HG03060 (cell line): ENCODE data around the gene PBXIP1.
"Not testable (repeated sequence)": the region's sequence is repeated elsewhere in the genome, so short reads cannot be mapped to it uniquely, and the experiment has no call there.

Experiments
- ATAC-seq: cut with Tn5 transposase; IDR thresholded peaks from one replicate; pipeline ENCODE4 v1.9.1; 2021; ENCODE audit warnings: low read depth, moderate number of reproducible peaks; ENCODE audit not compliant: unreplicated experiment

Gene PBXIP1

GRCh38 chr1:154940213-154940560 lies 15.7 kb downstream of the PBXIP1 start:
- no peak for ATAC-seq

DNA sequence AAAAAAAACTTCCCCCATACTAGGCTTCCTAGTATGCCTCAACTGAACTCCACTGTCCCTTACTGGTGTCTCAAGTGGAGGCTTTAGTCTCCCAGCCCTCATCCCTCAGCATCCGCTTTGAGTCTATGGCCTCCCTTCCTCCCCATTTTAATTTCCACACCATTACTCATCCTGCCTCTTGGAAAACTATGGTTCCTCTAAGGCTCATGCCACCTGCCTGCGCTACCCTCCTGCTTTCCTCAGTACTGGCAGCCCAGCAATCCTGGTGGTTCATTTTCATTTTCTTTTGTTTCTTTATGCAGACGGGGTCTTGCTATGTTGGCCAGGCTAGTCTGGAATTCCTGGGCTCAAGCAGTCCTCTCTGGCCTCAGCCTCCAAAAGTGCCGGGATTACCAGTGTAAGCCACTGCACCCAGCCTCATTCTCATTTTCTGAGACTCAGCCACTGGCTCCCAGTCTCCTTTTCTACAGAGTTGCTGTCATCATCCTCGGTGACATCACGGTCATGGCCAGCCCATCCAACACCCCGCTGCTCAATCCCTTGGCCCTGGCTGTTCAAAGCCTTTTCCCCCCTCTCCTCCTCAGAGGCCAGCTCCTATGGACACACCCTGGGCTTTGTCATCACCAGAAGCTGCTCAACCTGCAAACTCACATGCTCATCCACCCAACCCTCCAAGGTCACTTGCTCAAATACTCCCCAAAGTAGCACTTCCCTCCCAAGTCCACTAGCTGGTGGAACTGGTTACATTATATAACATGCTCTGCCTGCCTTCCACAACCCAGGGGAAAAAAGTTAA lies 17.1 kb downstream of the PBXIP1 start:
- ATAC-seq: no peak

- no peak for ATAC-seq
Observed at GRCh38 chr1:154937988-154938386, 17.9 kb downstream of the PBXIP1 start.

DNA sequence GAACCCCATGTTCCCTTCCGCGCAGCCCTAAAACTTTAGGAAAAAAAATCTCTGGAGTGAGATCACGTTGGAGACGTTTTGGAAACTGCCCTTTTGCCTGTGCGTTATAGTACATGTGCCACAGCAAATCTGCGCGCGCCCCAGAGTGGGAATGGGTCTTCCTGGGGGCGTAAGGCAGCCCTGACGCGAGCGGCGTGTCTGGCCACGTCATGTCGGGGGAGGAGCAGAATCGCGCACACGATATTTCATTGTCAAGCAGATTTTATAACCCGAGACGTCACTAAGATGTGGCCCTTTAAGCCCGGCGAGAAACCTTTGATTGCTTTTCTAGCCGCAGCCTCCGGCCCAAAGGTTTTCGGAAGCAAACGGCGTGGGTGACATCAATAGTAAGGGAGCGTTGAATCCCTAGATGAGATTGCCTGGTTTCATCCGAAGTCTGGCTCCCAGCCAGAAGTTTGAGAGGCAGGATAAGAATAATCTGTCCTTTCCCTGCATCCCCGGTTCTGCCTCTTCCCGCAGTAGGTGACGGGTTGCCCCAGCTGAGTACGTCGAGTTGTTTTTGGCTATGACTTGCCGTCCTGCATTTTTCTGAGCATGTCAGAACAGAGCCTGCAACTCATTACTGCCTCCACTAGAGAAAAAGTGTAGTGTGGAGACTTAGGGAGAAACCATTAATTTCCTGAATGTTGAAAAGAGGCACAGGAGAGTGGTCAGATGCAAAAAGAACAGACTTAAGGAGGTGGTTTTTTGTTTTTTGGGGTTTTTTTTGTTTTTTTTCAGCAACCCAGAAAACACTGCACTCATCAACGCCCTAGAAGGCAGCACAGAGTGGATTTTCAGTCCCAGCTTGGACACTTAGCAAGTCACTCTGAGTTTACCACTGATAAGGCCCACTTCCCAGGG lies 18.6 kb downstream of the PBXIP1 start:
- peak; percentile 30 for ATAC-seq

DNA sequence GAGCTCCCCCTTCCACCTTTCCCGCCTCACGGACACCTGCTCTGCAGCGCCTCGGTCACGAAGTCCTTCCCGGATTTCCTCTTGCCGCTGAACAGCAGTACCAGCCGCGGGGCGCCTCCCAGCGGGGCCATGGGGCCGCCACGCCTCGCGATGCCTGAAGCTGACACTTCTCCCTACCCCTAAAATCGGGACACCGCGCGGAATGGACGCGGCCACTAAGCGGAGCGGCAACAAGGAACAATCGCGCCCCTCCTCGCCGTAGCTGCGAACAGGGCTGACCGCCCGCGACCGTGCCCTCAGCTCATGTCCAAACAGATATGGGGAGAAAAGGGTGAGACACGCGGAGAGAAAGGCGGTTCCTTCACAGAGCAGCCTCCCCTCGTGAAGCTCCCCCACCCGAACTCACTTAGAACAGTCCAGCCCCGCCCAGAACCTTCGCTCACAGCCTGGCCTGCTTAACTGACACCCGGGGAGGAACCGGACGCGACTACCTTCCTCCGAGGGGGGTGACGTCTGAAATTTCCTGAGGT lies 19.3 kb downstream of the PBXIP1 start, which contains the start of gene PMVK:
Gene PMVK, minus strand, starts transcription at position 165 of the 530 bp plus-strand sequence. Its CDS starts 34 bp downstream, at position 131.
- peak; percentile 40 for ATAC-seq

GRCh38 chr1:154935749-154936554 lies 19.9 kb downstream of the PBXIP1 start:
- no peak for ATAC-seq

DNA sequence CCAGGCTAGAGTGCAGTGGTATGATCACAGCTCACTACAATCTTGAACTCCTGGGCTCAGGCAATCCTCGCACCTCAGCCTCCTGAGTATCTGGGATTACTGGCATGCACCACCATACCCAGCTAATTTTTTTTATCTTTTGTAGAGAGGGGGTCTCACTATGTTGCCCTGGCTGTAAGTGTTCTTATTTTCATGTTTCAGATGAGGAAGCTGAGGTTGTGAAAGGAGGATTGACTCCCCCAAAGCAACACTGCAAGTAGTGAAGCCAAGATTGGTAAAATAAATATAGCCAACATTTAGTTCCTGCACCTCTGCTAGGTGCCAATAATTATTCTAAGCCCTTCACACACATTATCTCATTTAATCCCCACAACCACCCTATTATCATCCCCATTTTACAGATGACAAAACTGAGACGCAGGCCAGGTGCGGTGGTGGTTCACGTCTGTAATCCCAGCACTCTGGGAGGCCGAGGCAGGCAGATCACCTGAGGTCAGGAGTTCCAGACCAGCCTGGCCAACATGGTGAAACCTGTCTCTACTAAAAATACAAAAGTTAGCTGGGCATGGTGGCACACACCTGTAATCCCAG lies 21.4 kb downstream of the PBXIP1 start:
- no peak for ATAC-seq

DNA sequence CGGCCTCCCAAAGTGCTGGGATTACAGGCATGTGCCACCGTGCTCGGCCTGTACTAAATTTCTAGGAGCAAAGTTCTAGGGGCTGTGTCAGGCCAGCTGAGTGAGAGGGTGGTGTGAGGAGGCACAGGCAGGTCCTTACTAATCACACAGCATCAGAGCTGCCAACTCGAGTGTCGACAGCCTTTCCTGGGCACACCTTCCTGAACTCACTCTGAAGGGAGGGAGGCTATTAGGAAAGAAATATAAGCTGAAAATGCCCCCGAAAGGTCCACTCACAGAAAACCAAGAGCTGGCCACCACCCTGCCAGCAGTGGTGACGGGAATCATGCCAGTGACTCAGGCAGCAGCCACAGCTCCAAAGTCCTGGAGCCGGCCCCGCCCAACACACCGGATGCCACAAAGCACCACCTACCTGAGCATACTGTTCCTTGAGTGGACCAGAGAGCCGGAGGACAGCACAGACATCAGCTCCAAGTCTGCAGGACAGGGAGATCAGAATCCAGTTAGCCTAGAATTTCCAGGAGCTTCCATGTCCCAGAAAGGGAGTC lies 23.9 kb downstream of the PBXIP1 start:
- ATAC-seq: no peak

DNA sequence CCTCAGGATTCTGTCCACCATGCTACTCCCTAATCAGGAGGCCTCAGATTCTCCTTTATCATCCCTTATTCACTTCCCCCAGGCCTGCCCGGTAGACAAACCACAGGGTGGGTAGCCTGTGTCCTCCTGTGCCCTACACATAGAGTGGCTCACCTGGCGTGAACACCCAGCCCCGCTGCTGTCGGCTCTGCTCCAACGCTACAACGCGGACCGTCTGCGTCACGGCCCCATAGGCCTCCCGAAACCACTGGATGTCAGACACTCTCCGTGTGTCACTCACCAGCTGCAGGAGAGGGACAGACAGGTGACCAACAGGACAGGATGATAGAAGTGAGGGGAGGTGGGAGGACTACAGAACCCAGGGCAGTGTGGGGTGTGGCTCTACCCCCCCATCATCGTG lies 29.7 kb downstream of the PBXIP1 start:
- no peak for ATAC-seq

GRCh38 chr1:154925335-154926170 lies 30.3 kb downstream of the PBXIP1 start:
- no peak for ATAC-seq

DNA sequence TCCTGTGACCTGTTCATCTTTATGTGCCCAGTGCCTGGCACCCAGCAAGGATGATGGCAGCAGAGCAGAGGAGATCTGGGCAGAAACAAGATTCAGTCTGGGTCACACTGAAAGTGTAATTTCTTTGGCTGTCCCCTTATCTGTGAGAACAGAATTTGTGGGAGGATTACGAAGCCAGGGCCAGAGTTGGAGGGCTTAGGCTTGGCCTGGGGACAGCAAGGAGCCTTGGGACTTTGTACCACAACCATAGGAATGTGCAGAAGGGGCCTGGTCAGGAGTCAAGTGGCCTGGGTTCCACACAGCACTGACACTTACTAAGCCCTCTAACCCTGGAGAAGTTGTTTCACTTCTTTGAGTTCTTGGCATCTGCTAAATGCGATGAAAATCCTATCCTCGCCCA lies 32.2 kb downstream of the PBXIP1 start:
- ATAC-seq: no peak

DNA sequence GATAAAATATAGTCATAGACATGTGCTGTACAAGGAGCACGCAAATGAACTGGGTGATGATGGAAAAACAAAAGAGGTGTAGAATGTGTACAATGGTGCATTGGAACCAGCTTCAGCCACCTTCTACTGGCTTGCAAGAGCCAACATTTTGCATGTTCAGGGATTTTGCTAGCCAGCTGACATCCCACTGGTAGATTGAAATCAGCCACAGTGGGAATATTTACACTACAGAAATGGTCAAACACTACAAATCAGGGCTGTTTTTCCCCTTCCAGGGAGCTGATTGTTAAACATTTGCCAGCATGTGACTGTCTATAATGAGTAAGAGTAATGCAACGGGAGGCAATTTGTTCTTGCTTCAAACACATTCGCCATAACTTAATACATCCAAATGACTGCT lies 42.6 kb downstream of the PBXIP1 start:
- no peak for ATAC-seq

DNA sequence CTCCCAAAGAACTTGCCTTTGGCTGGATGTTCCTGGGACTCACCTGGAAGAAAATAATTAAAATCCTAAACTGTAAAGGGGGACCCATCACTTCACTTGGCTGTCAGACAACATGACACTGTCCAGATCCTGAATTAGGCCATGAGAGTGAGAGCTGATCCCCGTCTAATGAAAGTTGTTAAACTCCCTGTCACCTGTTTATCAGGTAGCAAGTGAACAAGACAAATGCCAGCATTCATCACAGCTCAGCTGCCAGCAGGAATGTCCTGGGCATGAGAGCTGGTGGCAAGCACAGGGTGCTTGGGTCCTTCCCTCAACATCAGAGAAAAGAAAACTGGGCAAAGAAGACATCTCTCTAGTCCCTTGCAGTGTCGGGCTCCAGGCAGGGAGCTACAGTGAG lies 43.1 kb downstream of the PBXIP1 start:
- no peak for ATAC-seq

DNA sequence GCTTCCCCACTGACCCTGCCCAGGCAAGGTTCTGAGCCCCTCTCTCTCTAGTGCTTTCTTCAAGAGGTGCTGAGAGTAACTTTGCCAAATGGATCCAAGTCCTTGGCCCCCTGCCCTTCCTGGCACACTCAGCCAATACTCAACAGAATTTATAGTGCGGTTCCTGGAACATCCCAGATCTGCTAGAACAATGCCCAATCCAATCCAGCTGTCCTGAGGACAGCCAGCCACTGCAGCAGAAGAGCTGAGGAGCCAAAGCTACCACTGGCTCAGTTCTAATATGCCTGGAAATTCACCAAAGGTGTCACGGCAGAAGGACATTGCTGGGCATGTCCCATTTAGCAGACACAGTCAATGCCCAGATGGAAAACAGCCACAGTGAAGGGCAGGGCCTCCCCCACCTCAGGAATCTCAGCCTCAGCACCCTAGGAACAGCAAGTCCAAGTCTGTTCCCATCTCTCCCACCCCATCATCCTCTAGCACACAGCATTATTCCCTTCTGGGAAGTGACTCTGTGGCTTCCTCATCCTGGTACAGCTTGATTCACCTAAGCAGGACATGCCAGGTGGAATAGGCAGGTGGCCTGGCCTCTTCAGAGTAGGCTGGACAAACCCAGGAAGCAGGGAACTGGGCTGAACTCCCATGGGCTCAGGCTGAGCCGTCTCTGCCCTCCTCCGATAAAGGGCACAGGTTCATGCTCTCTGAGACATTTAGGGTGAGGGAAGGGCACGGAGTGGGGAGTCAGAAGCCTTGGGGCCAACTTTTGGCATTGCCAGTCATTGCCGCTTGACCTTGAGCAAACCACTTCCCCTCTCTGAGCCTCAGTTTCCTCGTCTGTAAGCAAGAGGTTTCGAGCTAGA lies 44.0 kb downstream of the PBXIP1 start:
- ATAC-seq: no peak

DNA sequence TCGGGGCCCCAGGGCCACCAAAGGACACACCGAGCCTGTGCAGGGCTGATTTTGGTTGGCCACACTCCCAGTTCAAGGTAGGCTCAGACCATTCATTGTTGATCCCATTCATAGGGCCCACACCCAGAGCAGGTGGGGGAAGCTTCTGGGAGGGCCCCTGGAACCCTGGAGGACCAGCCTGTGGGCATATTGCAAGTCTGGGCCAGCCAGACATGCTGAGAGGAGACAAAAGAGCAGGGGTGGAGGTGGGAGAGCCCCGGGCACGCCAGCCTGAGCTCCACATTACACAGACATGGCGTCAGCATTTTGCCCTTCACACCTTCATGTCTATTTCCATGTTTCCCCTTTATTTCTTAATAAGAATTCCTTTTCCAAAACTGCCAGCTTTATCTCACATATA lies 45.0 kb downstream of the PBXIP1 start:
- ATAC-seq: no peak

DNA sequence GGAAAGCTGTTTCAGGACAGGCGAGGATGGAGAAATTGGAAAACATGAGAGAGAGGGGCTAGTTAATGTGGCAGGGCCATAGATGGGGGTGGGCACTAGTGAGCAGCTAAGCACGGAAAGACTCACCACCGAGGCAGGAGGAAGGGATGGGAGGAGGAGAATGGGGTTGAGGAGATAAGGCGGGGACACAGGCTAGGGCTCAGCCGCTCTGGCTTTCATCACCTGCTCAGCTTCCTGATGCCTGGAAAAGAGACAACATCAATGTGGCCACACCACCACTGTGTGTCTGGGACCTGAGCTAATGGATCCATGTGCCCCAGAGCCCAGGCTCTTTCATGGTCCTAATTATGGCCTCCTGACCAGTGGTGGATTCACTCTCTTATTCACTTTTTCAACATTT lies 47.0 kb downstream of the PBXIP1 start:
- no peak for ATAC-seq

DNA sequence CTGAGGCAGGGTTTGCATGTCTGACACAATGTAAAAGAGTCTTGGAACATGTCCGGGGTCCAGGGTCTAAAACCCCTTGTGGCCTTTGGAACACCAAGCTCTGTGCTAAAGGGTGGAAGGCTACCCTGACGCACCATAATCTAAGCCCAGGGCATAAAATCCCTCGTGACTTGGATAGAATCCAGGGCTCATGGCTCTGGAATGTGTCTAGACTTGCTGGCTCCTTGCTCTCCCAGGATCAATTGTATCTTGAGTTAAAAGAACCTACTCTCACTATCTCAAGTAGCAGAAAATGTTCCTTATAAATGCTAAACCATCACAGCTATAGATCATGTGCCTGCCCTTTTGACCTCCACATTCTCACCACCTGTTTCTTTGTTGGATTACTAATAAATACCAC lies 47.8 kb downstream of the PBXIP1 start:
- not testable (repeated sequence) for ATAC-seq

GRCh38 chr1:154906621-154907081 lies 49.2 kb downstream of the PBXIP1 start:
- no peak for ATAC-seq
